Activated naive CD4-positive, alpha-beta T cell treated with anti-CD3 and anti-CD28 coated beads, Interleukin-2, amount 10 ng/mL, durations not matched to agents 7 days and 5 days (primary cell): Measurements from ENCODE around the gene DLG5.

Experiments used
- CTCF ChIA-PET: fragments of 350-600 bp; sonication (Branson Sonifier 250); formaldehyde crosslinking; loops from one replicate; lab custom pipeline; 2021; ENCODE audit warnings: antibody characterized with exemption; lab: Charles Lee
- DNase-seq: peaks from one replicate; pipeline ENCODE4 v3.0.0-alpha.2; 2020
- H3K27ac Mint-ChIP-seq: one replicate; pipeline ENCODE4 v1.8.0; 2021; ENCODE audit warnings: mild to moderate bottlenecking, moderate library complexity, mixed read lengths
- H3K27me3 Mint-ChIP-seq: one replicate; pipeline ENCODE4 v1.8.0; 2021; ENCODE audit warnings: mild to moderate bottlenecking, mixed read lengths
- H3K36me3 Mint-ChIP-seq: one replicate; pipeline ENCODE4 v1.8.0; 2021; ENCODE audit warnings: mixed read lengths
- H3K4me1 Mint-ChIP-seq: one replicate; pipeline ENCODE4 v1.8.0; 2021; ENCODE audit warnings: mixed read lengths
- H3K4me3 Mint-ChIP-seq: one replicate; pipeline ENCODE4 v1.8.0; 2021; ENCODE audit warnings: mild to moderate bottlenecking, moderate library complexity, mixed read lengths
- H3K9me3 Mint-ChIP-seq: one replicate; pipeline ENCODE4 v1.8.0; 2021; ENCODE audit warnings: mixed read lengths

Gene DLG5

GRCh38 chr10:77865580-77866324, 60.8 kb downstream of the DLG5 start:
- Mint-ChIP-seq H3K4me1 (no peaks in the 10 kb centered on the region), H3K36me3 (no peaks in the 10 kb centered on the region), H3K4me3 (no peak overlapping the region), H3K9me3 (no peaks in the 10 kb centered on the region), H3K27ac (no peak overlapping the region), H3K27me3 (no peaks in the 10 kb centered on the region)
- CTCF ChIA-PET, result no interaction called here
- no peak for DNase-seq

- Mint-ChIP-seq H3K36me3 (no peaks in the 10 kb centered on the region), H3K27me3 (no peaks in the 10 kb centered on the region), H3K4me3 (no peak overlapping the region), H3K27ac (no peak overlapping the region), H3K9me3 (no peaks in the 10 kb centered on the region), H3K4me1 (no peaks in the 10 kb centered on the region)
- CTCF ChIA-PET, result interaction anchor here (1.4 kb wide), 1 partner anchor 153 kb away, joined by 3 read pairs; no protein-coding TSS in a partner anchor
- no peak for DNase-seq
Observed at GRCh38 chr10:77864151-77864851, 62.3 kb downstream of the DLG5 start.

- CTCF ChIA-PET, result interaction anchor here (1.4 kb wide), 1 partner anchor 152 kb away, joined by 3 read pairs; no protein-coding TSS in a partner anchor
- Mint-ChIP-seq H3K36me3 (no peaks in the 10 kb centered on the region), H3K4me3 (no peak overlapping the region), H3K27me3 (no peaks in the 10 kb centered on the region), H3K27ac (no peak overlapping the region), H3K4me1 (no peaks in the 10 kb centered on the region), H3K9me3 (no peaks in the 10 kb centered on the region)
- no peak for DNase-seq
Observed at GRCh38 chr10:77863446-77863845, 63.1 kb downstream of the DLG5 start.

GRCh38 chr10:77862595-77862994, 64.0 kb downstream of the DLG5 start:
- no peak for DNase-seq
- H3K4me1 Mint-ChIP-seq, result no peaks in the 10 kb centered on the region
- no peaks in the 10 kb centered on the region for H3K36me3 Mint-ChIP-seq
- H3K4me3 Mint-ChIP-seq, result no peak overlapping the region
- CTCF ChIA-PET, result no interaction called here
- H3K9me3 Mint-ChIP-seq, result no peaks in the 10 kb centered on the region
- H3K27ac Mint-ChIP-seq, result no peak overlapping the region
- no peaks in the 10 kb centered on the region for H3K27me3 Mint-ChIP-seq

- H3K4me3 Mint-ChIP-seq, result no peak overlapping the region
- H3K4me1 Mint-ChIP-seq, result no peaks in the 10 kb centered on the region
- H3K27me3 Mint-ChIP-seq, result no peaks in the 10 kb centered on the region
- H3K36me3 Mint-ChIP-seq, result no peaks in the 10 kb centered on the region
- CTCF ChIA-PET, result interaction anchor here (1.3 kb wide), 1 partner anchor 14 kb away, joined by 4 read pairs; no protein-coding TSS in a partner anchor
- no peaks in the 10 kb centered on the region for H3K9me3 Mint-ChIP-seq
- no peak for DNase-seq
- no peak overlapping the region for H3K27ac Mint-ChIP-seq
Observed at GRCh38 chr10:77861366-77861765, 65.2 kb downstream of the DLG5 start.

- Mint-ChIP-seq H3K9me3 (no peaks in the 10 kb centered on the region), H3K27ac (no peak overlapping the region), H3K36me3 (no peaks in the 10 kb centered on the region), H3K4me1 (no peaks in the 10 kb centered on the region), H3K27me3 (no peaks in the 10 kb centered on the region), H3K4me3 (no peak overlapping the region)
- no peak for DNase-seq
- CTCF ChIA-PET, result interaction anchor here (1.3 kb wide), 1 partner anchor 12 kb away, joined by 4 read pairs; no protein-coding TSS in a partner anchor
Observed at GRCh38 chr10:77859865-77860282, 66.7 kb downstream of the DLG5 start.

GRCh38 chr10:77859200-77859864, 67.2 kb downstream of the DLG5 start:
- Mint-ChIP-seq H3K4me1 (no peaks in the 10 kb centered on the region), H3K27ac (no peak overlapping the region), H3K27me3 (no peaks in the 10 kb centered on the region), H3K4me3 (no peak overlapping the region), H3K36me3 (no peaks in the 10 kb centered on the region), H3K9me3 (no peaks in the 10 kb centered on the region)
- CTCF ChIA-PET, result no interaction called here
- no peak for DNase-seq

- CTCF ChIA-PET, result no interaction called here
- Mint-ChIP-seq H3K4me1 (no peaks in the 10 kb centered on the region), H3K36me3 (no peaks in the 10 kb centered on the region), H3K4me3 (no peak overlapping the region), H3K9me3 (no peaks in the 10 kb centered on the region), H3K27me3 (no peaks in the 10 kb centered on the region), H3K27ac (no peak overlapping the region)
- DNase-seq, result no peak
Observed at GRCh38 chr10:77857272-77857671, 69.3 kb downstream of the DLG5 start.

- Mint-ChIP-seq H3K27ac (no peak overlapping the region), H3K4me3 (no peak overlapping the region), H3K4me1 (no peaks in the 10 kb centered on the region), H3K36me3 (no peaks in the 10 kb centered on the region), H3K9me3 (no peaks in the 10 kb centered on the region), H3K27me3 (no peaks in the 10 kb centered on the region)
- CTCF ChIA-PET, result no interaction called here
- no peak for DNase-seq
Observed at GRCh38 chr10:77856566-77856965, 70.0 kb downstream of the DLG5 start.

- DNase-seq, result no peak
- Mint-ChIP-seq H3K4me1 (no peaks in the 10 kb centered on the region), H3K27me3 (no peaks in the 10 kb centered on the region), H3K9me3 (no peaks in the 10 kb centered on the region), H3K4me3 (no peak overlapping the region), H3K27ac (no peak overlapping the region), H3K36me3 (no peaks in the 10 kb centered on the region)
- CTCF ChIA-PET, result interaction anchor here (1.3 kb wide), 1 partner anchor 9 kb away, joined by 4 read pairs; no protein-coding TSS in a partner anchor
Observed at GRCh38 chr10:77855404-77856155, 71.0 kb downstream of the DLG5 start.

- Mint-ChIP-seq H3K27ac (no peak overlapping the region), H3K27me3 (no peaks in the 10 kb centered on the region), H3K4me3 (no peak overlapping the region), H3K9me3 (no peaks in the 10 kb centered on the region), H3K36me3 (no peaks in the 10 kb centered on the region), H3K4me1 (no peaks in the 10 kb centered on the region)
- CTCF ChIA-PET, result no interaction called here
- no peak for DNase-seq
Observed at GRCh38 chr10:77854115-77854514, 72.4 kb downstream of the DLG5 start.

GRCh38 chr10:77853256-77853655, 73.3 kb downstream of the DLG5 start:
- no peaks in the 10 kb centered on the region for H3K9me3 Mint-ChIP-seq
- DNase-seq, result no peak
- no peaks in the 10 kb centered on the region for H3K36me3 Mint-ChIP-seq
- CTCF ChIA-PET, result no interaction called here
- no peak overlapping the region for H3K27ac Mint-ChIP-seq
- no peaks in the 10 kb centered on the region for H3K4me1 Mint-ChIP-seq
- no peaks in the 10 kb centered on the region for H3K27me3 Mint-ChIP-seq
- no peak overlapping the region for H3K4me3 Mint-ChIP-seq

GRCh38 chr10:77850620-77851231, 75.8 kb downstream of the DLG5 start:
- CTCF ChIA-PET, result interaction anchor here (1.3 kb wide), 1 partner anchor 10 kb away, joined by 3 read pairs; no protein-coding TSS in a partner anchor
- no peak overlapping the region for H3K27ac Mint-ChIP-seq

More at GRCh38 chr10:77850620-77851231, 75.8 kb downstream of the DLG5 start:
- Mint-ChIP-seq H3K4me3 (no peak overlapping the region), H3K36me3 (no peaks in the 10 kb centered on the region), H3K9me3 (no peaks in the 10 kb centered on the region), H3K27me3 (peaks cover 3% of the 10 kb centered on the region), H3K4me1 (no peaks in the 10 kb centered on the region)
- DNase-seq, result no peak
